Thoracic aorta (tissue), 2 donors: ENCODE data around the gene DMKN. TPM values are rescaled to one million over a fixed set of nuclear protein-coding genes. Genes with fewer than 3 reads are reported as not detected.
"Not testable (repeated sequence)": the region's sequence is repeated elsewhere in the genome, so short reads cannot be mapped to it uniquely, and the experiment has no call there.

ENCODE experiments used
- ATAC-seq: fragments of 150-250 bp; one replicate; pipeline ENCODE4 v1.8.0; 2017; ENCODE audit warnings: low read depth; ENCODE audit not compliant: insufficient number of reproducible peaks, low FRiP score
- DNase-seq: peaks from one replicate; pipeline ENCODE4 v3.0.0-alpha.2; 2020; ENCODE audit warnings: low spot score
- H3K27ac ChIP-seq, 2 donors: fragments of 200-600 bp; sonication (generic); 1 replicate in 1 of 2; 2 replicates in 1 of 2; pipeline ENCODE4 v1.5.1; 2016; ENCODE audit warnings: mild to moderate bottlenecking in 2 of 2, moderate library complexity in 2 of 2
- H3K27me3 ChIP-seq: fragments of 200-600 bp; sonication (generic); replicated peaks from 2 replicates; pipeline ENCODE4 v1.6.0; 2016; ENCODE audit warnings: mild to moderate bottlenecking; ENCODE audit not compliant: insufficient read depth
- H3K36me3 ChIP-seq: fragments of 200-600 bp; sonication (generic); one replicate; pipeline ENCODE4 v1.5.1; 2016
- H3K4me1 ChIP-seq, 2 donors: fragments of 200-600 bp; sonication (generic); 1 replicate in 1 of 2; 2 replicates in 1 of 2; pipeline versions ENCODE4 v1.5.1 to v1.6.0; 2016; ENCODE audit warnings: low read depth in 2 of 2, mild to moderate bottlenecking in 1 of 2; ENCODE audit not compliant: control insufficient read depth in 1 of 2
- H3K4me3 ChIP-seq: fragments of 200-600 bp; sonication (generic); 2 replicates; pipeline ENCODE4 v1.5.1; 2016; ENCODE audit warnings: mild to moderate bottlenecking
- H3K9me3 ChIP-seq: fragments of 200-600 bp; sonication (generic); 2 replicates; pipeline ENCODE4 v1.5.1; 2016
- CTCF ChIP-seq: fragments of 200-600 bp; sonication (generic); IDR thresholded peaks from one replicate; pipeline ENCODE4 v1.5.1; 2019; ENCODE audit warnings: antibody characterized with exemption
- total RNA-seq, 2 donors: library from RNA; depleted of rRNA; stranded (reverse); fragments of >200 nt; gene quantifications; one replicate each; pipeline versions ENCODE4 v1.1.0 to v1.2.3, GENCODE V29; 2016

DMKN gene
- total RNA-seq, 2 donors from 2014 or later = 26.1 to 53.7 TPM

- ATAC-seq = no peak
- Histone ChIP-seq H3K4me3 (no peak overlapping the region), H3K36me3 (no peaks in the 10 kb centered on the region), H3K4me1 (no peaks in the 10 kb centered on the region), H3K27ac (no peak overlapping the region), H3K27me3 (no peaks in the 10 kb centered on the region), H3K9me3 (no peaks in the 10 kb centered on the region)
- DNase-seq = no peak
- TF ChIP-seq CTCF = no peak
These were observed 50.9 kb downstream of the DMKN start for GRCh38 chr19:35462476-35462953.

DNA sequence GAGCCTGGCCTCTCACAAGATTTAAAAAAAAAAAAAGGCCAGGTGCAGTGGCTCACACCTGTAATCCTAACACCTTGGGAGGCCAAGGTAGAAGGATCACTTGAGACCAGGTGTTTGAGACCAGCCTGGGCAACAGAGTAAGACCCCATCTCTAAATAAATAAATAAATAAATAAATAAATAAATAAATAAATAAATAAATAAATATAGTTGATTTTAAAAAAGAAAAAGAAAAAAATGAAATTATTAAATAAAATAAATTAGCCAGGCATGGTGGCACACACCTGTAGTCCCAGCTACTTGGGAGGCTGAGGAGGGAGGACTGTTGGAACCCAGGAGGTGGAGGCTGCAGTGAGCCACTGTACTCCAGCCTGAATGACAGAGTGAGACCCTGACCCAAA is 51.7 kb downstream of the DMKN start:
- not testable (repeated sequence) for H3K4me1 ChIP-seq, H3K27me3 ChIP-seq, DNase-seq, H3K4me3 ChIP-seq, H3K36me3 ChIP-seq, H3K9me3 ChIP-seq, ATAC-seq, H3K27ac ChIP-seq

DNA sequence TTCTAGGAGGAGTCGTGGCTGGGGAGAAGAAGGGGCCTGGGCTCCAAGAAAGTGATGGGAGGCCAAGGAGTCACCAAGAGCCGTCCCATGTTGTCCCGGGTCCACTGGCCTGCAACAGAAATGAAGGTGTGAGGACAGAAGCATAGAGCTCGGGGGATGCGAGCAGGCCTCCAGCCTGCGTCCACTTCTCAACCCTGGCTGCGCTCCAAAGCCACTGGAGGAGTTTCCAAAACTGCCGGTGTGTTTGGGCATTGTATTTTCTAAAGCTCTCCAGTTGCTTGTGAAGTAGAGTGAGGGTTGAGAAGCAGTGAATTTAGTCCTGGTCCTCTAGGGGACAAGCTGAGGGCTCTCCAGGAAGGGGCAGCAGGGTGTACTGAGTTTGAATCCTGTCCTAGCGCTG is 52.4 kb downstream of the DMKN start:
- no peak overlapping the region for H3K4me3 ChIP-seq
- TF ChIP-seq CTCF = no peak
- no peak for ATAC-seq

GRCh38 chr19:35460608-35461007 is 52.8 kb downstream of the DMKN start:
- Histone ChIP-seq H3K27me3 (no peaks in the 10 kb centered on the region), H3K36me3 (no peaks in the 10 kb centered on the region), H3K9me3 (no peaks in the 10 kb centered on the region), H3K4me1 (no peaks in the 10 kb centered on the region), H3K27ac (no peak overlapping the region), H3K4me3 (no peak overlapping the region)
- no peak for ATAC-seq
- no peak for DNase-seq
- no peak for TF ChIP-seq CTCF

More for the DNA sequence above, 52.4 kb downstream of the DMKN start:
- Histone ChIP-seq H3K9me3 (no peaks in the 10 kb centered on the region), H3K27me3 (no peaks in the 10 kb centered on the region), H3K27ac (no peak overlapping the region), H3K36me3 (no peaks in the 10 kb centered on the region), H3K4me1 (no peaks in the 10 kb centered on the region)
- DNase-seq = no peak

- H3K27me3 ChIP-seq = no peaks in the 10 kb centered on the region
- TF ChIP-seq CTCF = no peak
- no peaks in the 10 kb centered on the region for H3K36me3 ChIP-seq
- H3K27ac ChIP-seq = no peak overlapping the region
- DNase-seq (no peak), ATAC-seq (no peak)
- no peaks in the 10 kb centered on the region for H3K4me1 ChIP-seq
- no peaks in the 10 kb centered on the region for H3K9me3 ChIP-seq
- no peak overlapping the region for H3K4me3 ChIP-seq
These were observed 53.9 kb downstream of the DMKN start for GRCh38 chr19:35459414-35460082.
